GM18526 (cell line): ENCODE data around the gene CSNK2A2.

ENCODE experiments used
- POLR2A ChIP-seq: IDR thresholded peaks from 3 replicates; pipeline ENCODE4 v1.6.1; 2011; ENCODE audit not compliant: insufficient read length; ENCODE audit errors: extremely low read depth

CSNK2A2 gene

GRCh38 chr16:58177353-58177710, 20.6 kb downstream of the CSNK2A2 start:
- no peak for TF ChIP-seq POLR2A

DNA sequence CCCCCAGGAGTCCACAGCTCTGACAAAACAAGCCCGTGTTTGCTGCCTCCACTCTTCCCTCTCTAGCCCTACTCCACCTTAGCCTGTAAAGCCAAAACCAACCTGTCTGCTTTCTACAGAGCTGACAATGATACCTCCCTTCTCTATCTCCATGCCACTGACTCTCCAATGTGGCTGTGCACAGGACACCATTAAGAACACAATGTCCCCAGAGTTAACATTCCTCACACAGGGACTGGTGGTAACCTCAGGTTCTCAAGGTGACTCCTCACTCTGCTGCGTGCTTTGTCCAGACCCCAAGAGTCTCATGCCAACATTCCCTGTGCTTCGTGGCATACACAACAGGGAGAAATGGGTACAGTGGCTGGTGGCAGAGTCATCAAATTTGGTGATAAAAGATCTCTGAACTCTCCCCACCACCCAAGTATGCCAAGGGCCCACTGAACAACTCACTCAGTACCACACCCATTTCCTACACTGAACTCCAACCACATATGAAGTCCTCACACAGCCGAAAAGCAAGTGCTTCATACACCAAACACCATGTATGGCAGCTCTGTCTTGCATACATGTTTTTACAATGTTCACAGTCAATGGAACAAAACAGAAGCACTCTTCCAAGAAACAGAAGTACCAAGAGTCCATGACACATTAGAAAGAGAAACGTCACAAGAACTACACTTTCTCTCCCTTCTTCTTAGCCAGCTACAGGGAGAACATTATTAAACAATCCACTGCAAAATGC, 21.1 kb downstream of the CSNK2A2 start:
- TF ChIP-seq POLR2A: no peak

DNA sequence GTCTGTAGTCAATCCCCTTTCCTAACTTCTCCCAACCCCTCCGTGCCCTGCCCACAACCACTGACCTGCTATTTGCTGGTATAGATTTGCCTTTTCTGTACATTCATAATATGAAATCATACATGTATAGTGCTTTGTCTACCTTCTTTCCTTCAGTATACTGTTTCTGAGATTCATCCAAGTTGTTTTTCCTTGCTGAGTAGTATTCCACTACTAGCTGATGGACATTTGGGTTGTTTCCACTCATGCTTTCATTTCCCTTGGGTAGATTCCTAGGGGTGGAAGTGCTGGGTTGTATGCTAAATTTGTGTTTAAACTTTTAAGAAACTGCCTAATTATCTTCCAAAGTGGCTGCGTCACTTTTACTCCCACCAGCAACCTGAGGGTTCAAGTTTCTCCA, 27.7 kb downstream of the CSNK2A2 start:
- TF ChIP-seq POLR2A: no peak

- TF ChIP-seq POLR2A: no peak
Observed at GRCh38 chr16:58160855-58161254, 37.1 kb downstream of the CSNK2A2 start.

DNA sequence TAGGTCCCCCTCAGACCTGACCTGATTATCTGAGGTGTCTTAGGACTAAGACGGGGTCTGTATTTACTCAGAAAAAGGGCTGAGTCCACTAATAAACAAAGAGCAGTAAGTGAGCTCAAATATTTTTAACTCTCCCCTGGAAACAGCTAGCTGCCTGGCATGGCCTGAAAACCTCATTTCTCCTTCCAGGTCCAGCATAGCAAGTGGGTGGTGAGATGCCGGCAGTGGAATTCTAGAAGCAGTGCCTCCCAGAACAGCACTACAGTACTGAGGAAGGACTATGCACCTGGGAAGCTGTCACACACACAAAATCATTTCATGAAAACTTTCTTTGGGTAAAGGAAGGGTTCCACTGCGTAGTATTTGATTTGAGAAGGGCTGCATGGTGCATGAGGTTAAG, 39.2 kb downstream of the CSNK2A2 start:
- no peak for TF ChIP-seq POLR2A

DNA sequence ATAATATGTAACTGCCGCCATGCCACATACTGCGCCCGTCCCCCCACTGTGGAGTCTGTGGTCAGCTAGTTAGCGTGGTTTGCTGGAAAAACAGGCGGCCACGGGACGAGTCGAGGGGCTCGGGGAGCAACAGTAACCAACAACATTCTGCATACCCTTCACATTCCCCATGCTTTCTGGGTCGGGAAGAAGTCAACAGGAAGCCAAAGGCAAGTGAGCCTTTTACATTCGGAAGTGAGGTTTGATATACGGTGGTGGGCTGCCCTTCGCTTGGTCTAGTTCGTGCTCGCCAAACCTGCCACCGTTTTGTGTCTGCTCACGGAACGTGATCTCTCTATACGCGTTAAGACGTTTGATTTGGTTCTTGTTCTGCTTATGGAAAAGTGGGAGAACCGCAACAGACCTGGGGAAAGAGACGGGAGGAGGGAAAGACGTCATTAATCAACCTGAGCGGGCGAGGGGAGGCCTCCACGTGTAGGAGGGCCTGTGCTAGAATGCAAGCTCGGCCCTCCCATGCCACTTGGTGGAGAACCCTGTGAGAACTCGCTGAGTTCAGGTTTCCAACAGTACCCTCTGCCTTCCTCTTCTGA, 39.9 kb downstream of the CSNK2A2 start:
- TF ChIP-seq POLR2A: no peak

DNA sequence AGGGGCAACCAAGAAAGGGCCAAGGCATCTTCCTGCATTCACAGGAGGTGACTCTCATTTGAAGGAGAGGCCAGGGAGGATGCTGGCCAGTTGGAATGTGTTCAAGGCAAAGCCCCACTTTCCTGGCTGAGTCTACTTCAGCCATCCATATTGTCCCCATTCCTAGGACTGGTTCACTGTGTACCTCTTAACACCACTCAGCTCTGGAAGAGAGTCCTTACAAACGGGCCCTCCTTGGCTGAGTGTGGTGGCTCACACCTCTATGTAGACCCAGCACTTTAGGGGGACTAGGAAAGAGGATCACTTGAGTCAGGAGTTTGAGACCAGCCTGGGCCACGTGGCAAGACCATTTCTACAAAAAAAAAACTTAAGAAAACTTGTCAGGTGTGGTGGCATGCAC, 40.7 kb downstream of the CSNK2A2 start:
- TF ChIP-seq POLR2A: no peak

DNA sequence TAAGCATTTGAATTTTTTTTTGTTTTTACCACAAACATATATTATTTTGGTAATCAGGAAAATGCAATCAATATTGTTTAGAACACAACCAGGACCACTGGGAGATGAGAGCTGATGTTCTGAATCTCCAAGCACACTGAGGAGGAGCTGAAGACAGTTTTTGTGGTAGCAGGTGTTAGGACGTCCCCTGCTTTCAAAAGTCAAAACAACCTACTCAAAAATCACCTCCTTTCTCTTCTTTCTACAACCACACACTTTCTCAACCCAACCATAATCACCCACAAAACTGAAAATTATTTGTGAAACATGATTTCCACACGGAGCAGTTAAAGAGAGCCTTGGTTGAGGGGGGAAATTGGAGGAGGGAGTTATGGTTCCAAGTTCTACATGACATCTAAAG, 42.1 kb downstream of the CSNK2A2 start:
- TF ChIP-seq POLR2A: no peak

- TF ChIP-seq POLR2A: no peak
Observed at GRCh38 chr16:58154345-58154744, 43.6 kb downstream of the CSNK2A2 start.

GRCh38 chr16:58152246-58152868, 45.5 kb downstream of the CSNK2A2 start:
- no peak for TF ChIP-seq POLR2A

DNA sequence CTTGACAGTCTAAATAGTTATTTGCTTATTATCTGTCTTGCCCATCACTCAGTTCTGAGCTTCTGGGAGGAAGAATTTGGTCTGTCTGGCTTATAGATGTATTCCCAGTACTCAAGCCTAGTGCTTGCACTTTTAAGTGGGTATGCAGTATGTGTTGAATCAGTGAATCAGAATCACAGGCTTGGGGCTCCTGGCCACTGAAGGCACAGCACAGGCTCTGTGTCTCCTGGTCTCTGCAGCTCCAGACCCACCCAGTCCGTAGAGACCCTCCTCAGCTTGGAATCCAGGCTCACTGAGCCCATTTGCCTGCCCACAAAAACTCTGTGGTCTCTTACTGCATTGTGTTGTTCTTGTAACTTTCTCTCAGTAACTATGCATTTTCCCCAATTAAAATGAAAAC, 49.4 kb downstream of the CSNK2A2 start:
- TF ChIP-seq POLR2A: no peak

GRCh38 chr16:58148099-58148498, 49.8 kb downstream of the CSNK2A2 start:
- TF ChIP-seq POLR2A: no peak

- TF ChIP-seq POLR2A: no peak
Observed at GRCh38 chr16:58138852-58139251, 59.1 kb downstream of the CSNK2A2 start.

DNA sequence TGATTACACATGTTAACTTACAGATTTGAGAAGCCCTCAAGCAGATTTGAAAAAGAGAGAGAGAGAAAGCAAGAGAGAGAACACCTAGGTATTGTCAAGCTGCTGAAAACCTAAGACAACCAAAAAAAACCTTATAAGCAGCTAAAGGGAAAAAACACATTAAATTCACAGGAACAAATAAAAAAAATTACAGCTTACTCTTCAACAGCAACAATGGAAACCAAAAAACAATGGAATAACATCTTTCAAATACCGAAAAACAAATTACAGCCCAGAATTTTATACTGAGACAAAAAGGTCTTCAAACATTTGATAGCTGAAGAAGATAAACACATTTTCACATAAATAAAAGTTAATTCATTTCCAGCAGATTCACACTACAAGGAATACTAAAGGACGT, 60.3 kb downstream of the CSNK2A2 start:
- no peak for TF ChIP-seq POLR2A

GRCh38 chr16:58129097-58129936, 68.6 kb downstream of the CSNK2A2 start, which contains the start of gene CFAP20:
TSS of gene CFAP20 (minus strand) at chr16:58129381. CDS start at chr16:58129115, 266 bp downstream.
- TF ChIP-seq POLR2A: peak; percentile 68

DNA sequence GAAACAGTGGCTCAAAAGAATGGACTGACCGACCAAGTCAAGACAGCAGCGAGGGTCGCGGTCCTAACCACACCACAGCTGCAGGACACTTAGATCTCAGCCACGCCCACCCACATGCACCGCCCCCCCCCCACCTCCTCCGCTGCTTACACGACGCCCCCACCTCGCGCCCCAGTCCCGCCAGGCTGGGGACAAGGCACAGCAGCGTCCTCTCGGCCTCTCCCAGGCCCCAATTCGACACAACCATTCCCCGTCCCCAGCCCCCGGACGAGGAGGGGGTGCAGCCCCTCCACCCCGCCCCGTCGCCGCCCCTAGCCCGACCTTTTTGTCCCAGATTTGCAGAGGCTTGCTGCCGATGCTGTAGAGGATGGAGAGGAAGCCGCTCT, 69.2 kb downstream of the CSNK2A2 start:
- no peak for TF ChIP-seq POLR2A

DNA sequence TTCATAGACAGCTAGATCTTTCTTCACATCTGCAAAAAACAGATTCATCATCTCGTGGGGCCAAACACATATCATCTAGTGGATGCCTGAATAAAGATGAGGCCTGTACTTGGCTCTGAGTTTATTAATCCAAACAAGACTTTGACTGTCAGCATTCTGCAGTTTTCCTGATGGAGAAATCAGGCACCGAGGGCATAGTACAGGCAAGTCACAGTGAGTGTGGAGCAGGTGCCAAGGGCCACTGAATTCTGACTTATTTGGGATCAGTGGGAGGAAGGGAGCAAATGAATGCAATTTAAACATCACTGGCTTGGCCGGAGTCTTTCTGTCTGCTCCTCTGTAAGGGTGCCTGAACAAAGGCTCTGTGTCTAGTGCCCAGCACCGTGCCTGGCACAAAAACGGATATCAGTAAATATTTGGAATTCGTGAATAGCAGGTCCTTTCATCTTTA, 69.7 kb downstream of the CSNK2A2 start:
- no peak for TF ChIP-seq POLR2A
